CD14-positive monocyte (primary cell): Measurements from ENCODE around the gene COL13A1. TPM values are rescaled to one million over a fixed set of nuclear protein-coding genes. Genes with fewer than 3 reads are reported as not detected.

Experiments used
- DNase-seq, 3 donors: peaks; one replicate each; pipeline ENCODE4 v3.0.0-alpha.2; 2011 to 2022
- H2AFZ ChIP-seq: 2 replicates; pipeline ENCODE4 v1.6.0; 2012; ENCODE audit warnings: mild to moderate bottlenecking, low read depth, low read length, inconsistent platforms; ENCODE audit not compliant: insufficient read depth, poor library complexity, severe bottlenecking
- H3K27ac ChIP-seq, 2 donors: 1 replicate in 1 of 2; 2 replicates in 1 of 2; pipeline ENCODE4 v1.5.1; 2012 to 2013; ENCODE audit warnings: low read length in 2 of 2, control low read depth in 1 of 2, inconsistent platforms in 1 of 2, low read depth in 1 of 2, mild to moderate bottlenecking in 1 of 2
- H3K27me3 ChIP-seq, 2 donors: one replicate each; pipeline versions ENCODE4 v1.6.0 to v1.6.1; 2011 to 2013; ENCODE audit warnings: low read length in 2 of 2; ENCODE audit not compliant: control insufficient read depth in 2 of 2, insufficient read depth in 2 of 2
- H3K36me3 ChIP-seq, 2 donors: replicated peaks in 1 of 2; 1 replicate in 1 of 2; 2 replicates in 1 of 2; pipeline versions ENCODE4 v1.5.1 to v1.6.1; 2012 to 2013; ENCODE audit warnings: low read length in 2 of 2, control low read depth in 1 of 2, inconsistent platforms in 1 of 2, mild to moderate bottlenecking in 1 of 2; ENCODE audit not compliant: insufficient read depth in 2 of 2, control insufficient read depth in 1 of 2
- H3K4me1 ChIP-seq, 2 donors: 1 replicate in 1 of 2; 2 replicates in 1 of 2; pipeline versions ENCODE4 v1.5.1 to v1.6.1; 2012 to 2013; ENCODE audit warnings: low read length in 2 of 2, control low read depth in 1 of 2, inconsistent platforms in 1 of 2, mild to moderate bottlenecking in 1 of 2, moderate library complexity in 1 of 2; ENCODE audit not compliant: insufficient read depth in 2 of 2, control insufficient read depth in 1 of 2
- H3K4me2 ChIP-seq: replicated peaks from 2 replicates; pipeline ENCODE3; 2012; ENCODE audit warnings: low read length, moderate library complexity, mild to moderate bottlenecking; ENCODE audit not compliant: poor library complexity, severe bottlenecking; ENCODE audit errors: extremely low read depth
- H3K4me3 ChIP-seq, 3 experiments: fragments of 200-600 bp in 1 of 3; sonication (generic) in 1 of 3; replicated peaks in 1 of 3; 1 replicate in 2 of 3; 2 replicates in 1 of 3; pipeline ENCODE4 v1.5.1; 2011 to 2013; ENCODE audit warnings: low read length in 3 of 3, mild to moderate bottlenecking in 3 of 3, control low read depth in 2 of 3, low read depth in 2 of 3, inconsistent platforms in 1 of 3, moderate library complexity in 1 of 3
- H3K79me2 ChIP-seq: 2 replicates; pipeline ENCODE4 v1.6.0; 2012; ENCODE audit warnings: mild to moderate bottlenecking, control low read depth, inconsistent platforms, low read length, moderate library complexity; ENCODE audit not compliant: insufficient read depth
- H3K9ac ChIP-seq: 2 replicates; pipeline ENCODE4 v1.6.0; 2017; ENCODE audit warnings: low read length, mild to moderate bottlenecking; ENCODE audit not compliant: insufficient read depth, poor library complexity, severe bottlenecking
- H3K9me3 ChIP-seq, 2 donors: replicated peaks in 1 of 2; 1 replicate in 1 of 2; 2 replicates in 1 of 2; pipeline versions ENCODE4 v1.5.1 to v1.6.1; 2012 to 2013; ENCODE audit warnings: low read length in 2 of 2, control low read depth in 1 of 2; ENCODE audit not compliant: control insufficient read depth in 1 of 2, insufficient read depth in 1 of 2
- H4K20me1 ChIP-seq: 2 replicates; pipeline ENCODE4 v1.6.0; 2012; ENCODE audit warnings: mild to moderate bottlenecking, low read length, control low read depth, moderate library complexity; ENCODE audit not compliant: insufficient read depth
- H3K27ac Mint-ChIP-seq, 7 donors: one replicate each; pipeline ENCODE4 v1.8.0; 2020; ENCODE audit warnings: mild to moderate bottlenecking in 7 of 7, mixed read lengths in 7 of 7, moderate library complexity in 6 of 7, inconsistent platforms in 2 of 7
- H3K27me3 Mint-ChIP-seq, 3 donors: one replicate each; pipeline ENCODE4 v1.8.0; 2021 to 2022; ENCODE audit warnings: low read depth in 3 of 3, mild to moderate bottlenecking in 3 of 3, mixed read lengths in 3 of 3, moderate library complexity in 3 of 3, inconsistent platforms in 1 of 3
- H3K36me3 Mint-ChIP-seq, 2 donors: one replicate each; pipeline ENCODE4 v1.8.0; 2020; ENCODE audit warnings: mixed read lengths in 2 of 2, inconsistent platforms in 1 of 2, mild to moderate bottlenecking in 1 of 2
- H3K4me1 Mint-ChIP-seq: one replicate; pipeline ENCODE4 v1.8.0; 2020; ENCODE audit warnings: mild to moderate bottlenecking, mixed read lengths
- H3K4me3 Mint-ChIP-seq, 2 donors: one replicate each; pipeline ENCODE4 v1.8.0; 2020; ENCODE audit warnings: mild to moderate bottlenecking in 2 of 2, mixed read lengths in 2 of 2, moderate library complexity in 1 of 2
- H3K9me3 Mint-ChIP-seq, 7 donors: one replicate each; pipeline ENCODE4 v1.8.0; 2020 to 2022; ENCODE audit warnings: mixed read lengths in 7 of 7, mild to moderate bottlenecking in 6 of 7, moderate library complexity in 6 of 7, inconsistent platforms in 2 of 7
- CTCF ChIP-seq: fragments of 200-600 bp; IDR thresholded peaks from one replicate; pipeline ENCODE4 v1.8.0; 2022; ENCODE audit warnings: antibody characterized with exemption, mild to moderate bottlenecking
- WGBS: methylation state at CpG from one replicate; pipeline ENCODE4 v1.1.5; 2013; ENCODE audit warnings: missing lambda C conversion rate; ENCODE audit not compliant: insufficient coverage; 5-methylcytosine and 5-hydroxymethylcytosine counted together
- intact Hi-C, 2 donors: fragments of 100-400 bp; cut with micrococcal nuclease; formaldehyde crosslinking; loops; one replicate each; pipeline versions ENCODE4 v1.15.0 to v1.15.1; 2023
- polyA plus RNA-seq, 3 donors: library from polyadenylated mRNA; depleted of rRNA in 1 of 3; unstranded in 2 of 3; stranded (reverse) in 1 of 3; fragments of 300-500 nt in 2 of 3; fragments of >200 nt in 1 of 3; fragmentation: Illumina TruSeq in 2 of 3; gene quantifications; 1 replicate in 2 of 3; 2 replicates in 1 of 3; pipeline ENCODE4 v1.2.3, GENCODE V29; 2012 to 2021

The COL13A1 gene
- polyA plus RNA-seq, 3 donors, result not detected

GRCh38 chr10:69904533-69904932, 102.8 kb downstream of the COL13A1 start:
- WGBS, result 78% methylated on average over 5 of the region's 5 CpGs
- intact Hi-C loops, result no loop called here
- no peaks in the 10 kb centered on the region for H4K20me1 ChIP-seq

DNA sequence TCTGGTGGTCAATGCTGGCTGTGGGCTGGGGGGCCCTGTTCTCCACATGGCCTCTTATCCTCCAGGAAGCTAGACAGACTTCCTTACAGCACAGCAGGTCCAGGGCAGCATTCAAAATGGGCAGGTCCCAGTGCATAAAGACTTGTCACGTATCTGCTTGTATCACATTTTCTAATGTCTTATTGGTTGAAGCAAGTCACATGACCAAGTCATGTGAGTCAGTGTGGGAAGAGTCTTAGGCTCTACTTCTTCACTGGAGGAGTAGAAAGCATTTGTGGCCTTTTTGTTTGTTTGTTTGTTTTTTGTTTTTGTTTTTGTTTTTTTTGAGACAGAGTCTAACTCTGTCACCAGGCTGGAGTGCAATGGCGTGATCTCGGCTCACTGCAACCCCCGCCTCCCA, 104.7 kb downstream of the COL13A1 start:
- Histone ChIP-seq H3K27ac (no peak overlapping the region), H2AFZ (no peak overlapping the region), H3K4me3 (no peak overlapping the region), H3K27me3 (no peaks in the 10 kb centered on the region), H3K36me3 (no peaks in the 10 kb centered on the region), H3K4me2 (no peak overlapping the region), H3K9ac (no peak overlapping the region), H3K9me3 (no peaks in the 10 kb centered on the region), H3K79me2 (no peaks in the 10 kb centered on the region), H3K4me1 (no peaks in the 10 kb centered on the region), H4K20me1 (no peaks in the 10 kb centered on the region)
- Mint-ChIP-seq H3K9me3 (no peaks in the 10 kb centered on the region), H3K4me3 (no peak overlapping the region), H3K27me3 (peaks cover 2 to 12% (median 11%) of the 10 kb centered on the region in 3 donors), H3K27ac (no peak overlapping the region), H3K36me3 (no peaks in the 10 kb centered on the region), H3K4me1 (no peaks in the 10 kb centered on the region)
- WGBS, result no CpG with 5 or more reads among the region's 4 CpGs
- intact Hi-C loops, result no loop called here
- no peak for DNase-seq
- no peak for TF ChIP-seq CTCF

More at GRCh38 chr10:69904533-69904932, 102.8 kb downstream of the COL13A1 start:
- DNase-seq, result no peak
- H3K27ac Mint-ChIP-seq, result no peak overlapping the region
- no peaks in the 10 kb centered on the region for H3K9me3 Mint-ChIP-seq
- TF ChIP-seq CTCF, result no peak
- H3K4me1 Mint-ChIP-seq, result no peaks in the 10 kb centered on the region
- Histone ChIP-seq H3K4me2 (no peak overlapping the region), H3K27ac (no peak overlapping the region), H3K4me1 (no peaks in the 10 kb centered on the region), H3K27me3 (no peaks in the 10 kb centered on the region), H3K9ac (no peak overlapping the region), H3K9me3 (no peaks in the 10 kb centered on the region), H2AFZ (no peak overlapping the region), H3K79me2 (no peaks in the 10 kb centered on the region), H3K4me3 (no peak overlapping the region), H3K36me3 (no peaks in the 10 kb centered on the region)
- no peak overlapping the region for H3K4me3 Mint-ChIP-seq
- H3K36me3 Mint-ChIP-seq, result no peaks in the 10 kb centered on the region
- peaks cover 3 to 14% (median 11%) of the 10 kb centered on the region in 3 donors for H3K27me3 Mint-ChIP-seq
